NT2/D1 (cell line): ENCODE data around the gene GRIA4.

Experiments used
- DNase-seq: peaks from one replicate; pipeline ENCODE4 v3.0.0-alpha.2; 2011; ENCODE audit warnings: low read depth, low spot score
- H3K27me3 ChIP-seq: 2 replicates; pipeline ENCODE4 v1.6.0; 2011; ENCODE audit warnings: mild to moderate bottlenecking; ENCODE audit not compliant: insufficient read length, insufficient read depth
- H3K36me3 ChIP-seq: 2 replicates; pipeline ENCODE4 v1.6.1; 2011; ENCODE audit warnings: mild to moderate bottlenecking, low read length, mixed read lengths; ENCODE audit not compliant: insufficient read depth, insufficient read length
- H3K4me1 ChIP-seq: 2 replicates; pipeline ENCODE4 v1.5.1; 2011; ENCODE audit not compliant: insufficient read depth, insufficient read length
- H3K4me3 ChIP-seq: 2 replicates; pipeline ENCODE4 v1.5.1; 2011; ENCODE audit warnings: low read depth; ENCODE audit not compliant: insufficient read length
- H3K9ac ChIP-seq: 2 replicates; pipeline ENCODE4 v1.6.0; 2011; ENCODE audit warnings: low read depth; ENCODE audit not compliant: insufficient read length
- H3K9me3 ChIP-seq: 2 replicates; pipeline ENCODE4 v1.5.1; 2011; ENCODE audit warnings: mild to moderate bottlenecking, low read length; ENCODE audit not compliant: insufficient read depth
- SUZ12 ChIP-seq: IDR thresholded peaks from 2 replicates; pipeline ENCODE4 v1.6.1; 2011; ENCODE audit not compliant: insufficient read length, insufficient read depth; ENCODE audit errors: extremely low read depth
- YY1 ChIP-seq: IDR thresholded peaks from 2 replicates; pipeline ENCODE4 v1.6.1; 2011; ENCODE audit not compliant: insufficient read length, insufficient read depth
- ZNF274 ChIP-seq: IDR thresholded peaks from 2 replicates; pipeline ENCODE4 v1.6.1; 2011; ENCODE audit warnings: mild to moderate bottlenecking, low read depth, low read length

GRIA4 gene

DNA sequence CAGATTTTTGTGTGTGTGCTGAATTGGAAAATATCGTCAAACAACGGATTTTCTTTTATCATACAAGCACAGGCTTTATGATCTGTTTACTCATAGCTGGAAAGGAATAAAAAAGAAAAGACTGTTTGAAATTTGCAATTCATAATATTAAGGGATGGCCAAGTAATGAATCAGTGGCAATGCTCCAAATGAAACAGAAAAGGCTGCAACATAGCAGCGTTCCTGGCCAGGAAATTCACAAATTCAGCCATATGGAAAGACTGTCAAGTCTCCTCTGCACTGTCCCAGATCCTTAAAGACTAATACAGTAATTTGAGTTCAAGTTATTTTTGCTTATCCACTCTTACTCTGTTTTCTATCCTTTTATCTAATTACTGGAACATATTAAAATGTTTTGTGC, 313.9 kb downstream of the GRIA4 start:
- H3K4me1 ChIP-seq, result no peaks in the 10 kb centered on the region
- H3K9me3 ChIP-seq, result no peaks in the 10 kb centered on the region
- TF ChIP-seq SUZ12 (no peak), YY1 (no peak), ZNF274 (no peak)
- no peak overlapping the region for H3K4me3 ChIP-seq
- H3K27me3 ChIP-seq, result no peaks in the 10 kb centered on the region
- no peak for DNase-seq
- no peaks in the 10 kb centered on the region for H3K36me3 ChIP-seq
- H3K9ac ChIP-seq, result no peak overlapping the region

GRCh38 chr11:105929084-105929955, 319.4 kb downstream of the GRIA4 start:
- Histone ChIP-seq H3K27me3 (no peaks in the 10 kb centered on the region), H3K9ac (no peak overlapping the region), H3K9me3 (no peaks in the 10 kb centered on the region), H3K4me3 (no peak overlapping the region), H3K36me3 (no peaks in the 10 kb centered on the region), H3K4me1 (no peaks in the 10 kb centered on the region)
- DNase-seq, result no peak
- TF ChIP-seq SUZ12 (no peak), YY1 (no peak), ZNF274 (no peak)

- H3K9ac ChIP-seq, result no peak overlapping the region
- no peak for DNase-seq
- H3K4me3 ChIP-seq, result no peak overlapping the region
Measured at GRCh38 chr11:105933695-105934094, 323.8 kb downstream of the GRIA4 start.

GRCh38 chr11:105935791-105936190, 325.9 kb downstream of the GRIA4 start:
- no peak for DNase-seq
- Histone ChIP-seq H3K27me3 (no peaks in the 10 kb centered on the region), H3K36me3 (no peaks in the 10 kb centered on the region), H3K4me1 (no peaks in the 10 kb centered on the region), H3K9me3 (no peaks in the 10 kb centered on the region), H3K4me3 (no peak overlapping the region), H3K9ac (no peak overlapping the region)
- TF ChIP-seq ZNF274 (no peak), SUZ12 (no peak), YY1 (no peak)

More at GRCh38 chr11:105933695-105934094, 323.8 kb downstream of the GRIA4 start:
- Histone ChIP-seq H3K27me3 (no peaks in the 10 kb centered on the region), H3K9me3 (no peaks in the 10 kb centered on the region), H3K36me3 (no peaks in the 10 kb centered on the region), H3K4me1 (no peaks in the 10 kb centered on the region)
- TF ChIP-seq ZNF274 (no peak), SUZ12 (no peak), YY1 (no peak)

GRCh38 chr11:105937331-105937730, 327.5 kb downstream of the GRIA4 start:
- DNase-seq, result no peak
- no peaks in the 10 kb centered on the region for H3K27me3 ChIP-seq
- no peak overlapping the region for H3K4me3 ChIP-seq
- TF ChIP-seq ZNF274, result no peak
- H3K9ac ChIP-seq, result no peak overlapping the region
- H3K36me3 ChIP-seq, result no peaks in the 10 kb centered on the region
- H3K9me3 ChIP-seq, result no peaks in the 10 kb centered on the region
- H3K4me1 ChIP-seq, result no peaks in the 10 kb centered on the region

DNA sequence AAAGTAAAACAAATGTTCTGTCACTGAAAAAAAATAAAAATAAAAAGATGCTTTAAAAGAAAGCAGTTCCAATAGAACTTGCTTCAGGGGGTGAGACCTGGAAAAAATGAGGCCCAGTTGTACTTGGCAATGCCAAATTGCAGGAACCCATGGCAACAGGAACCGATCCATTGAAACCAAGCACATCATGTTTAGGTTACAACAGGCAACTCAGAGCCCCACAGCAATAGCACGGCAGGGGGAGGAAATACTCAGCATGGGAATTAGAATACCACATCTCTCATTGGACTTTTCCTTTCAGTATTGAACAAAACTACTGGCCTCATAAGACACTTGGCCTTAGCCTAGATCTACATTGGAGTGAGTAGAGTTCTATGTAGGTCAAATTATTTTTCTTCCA, 327.9 kb downstream of the GRIA4 start:
- TF ChIP-seq ZNF274 (no peak), SUZ12 (no peak), YY1 (no peak)
- no peak overlapping the region for H3K4me3 ChIP-seq
- no peaks in the 10 kb centered on the region for H3K9me3 ChIP-seq
- H3K4me1 ChIP-seq, result no peaks in the 10 kb centered on the region
- DNase-seq, result no peak
- no peaks in the 10 kb centered on the region for H3K27me3 ChIP-seq
- H3K9ac ChIP-seq, result no peak overlapping the region
- H3K36me3 ChIP-seq, result no peaks in the 10 kb centered on the region

DNA sequence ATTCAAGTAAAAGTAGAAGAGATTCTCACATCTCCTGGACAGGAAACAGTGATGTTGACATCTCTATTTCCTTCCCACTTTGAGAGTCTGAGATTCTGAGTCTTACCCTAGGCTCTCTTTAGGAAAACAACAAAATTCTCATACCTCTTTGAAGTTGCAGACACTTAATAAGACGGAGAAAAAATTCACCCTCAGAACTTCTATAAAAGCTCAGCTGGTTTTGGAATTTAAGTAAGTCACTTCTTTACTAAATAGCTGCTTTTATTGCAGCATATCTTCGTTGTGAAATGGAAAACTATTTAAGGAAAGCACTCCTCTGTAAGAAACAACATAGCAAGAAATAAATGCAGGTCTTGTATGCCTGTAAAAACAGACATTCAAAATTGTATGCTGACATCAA, 333.0 kb downstream of the GRIA4 start:
- H3K9me3 ChIP-seq, result no peaks in the 10 kb centered on the region
- no peak overlapping the region for H3K9ac ChIP-seq
- H3K27me3 ChIP-seq, result no peaks in the 10 kb centered on the region
- H3K36me3 ChIP-seq, result no peaks in the 10 kb centered on the region
- DNase-seq, result no peak
- TF ChIP-seq SUZ12 (no peak), ZNF274 (no peak), YY1 (no peak)
- H3K4me3 ChIP-seq, result no peak overlapping the region
- no peaks in the 10 kb centered on the region for H3K4me1 ChIP-seq
